Measurements from ENCODE around the gene RBPMS2. TPM values are rescaled to one million over a fixed set of nuclear protein-coding genes. Genes with fewer than 3 reads are reported as not detected.

RBPMS2 gene
- total RNA-seq, 1 donor: 0.10 TPM

DNA sequence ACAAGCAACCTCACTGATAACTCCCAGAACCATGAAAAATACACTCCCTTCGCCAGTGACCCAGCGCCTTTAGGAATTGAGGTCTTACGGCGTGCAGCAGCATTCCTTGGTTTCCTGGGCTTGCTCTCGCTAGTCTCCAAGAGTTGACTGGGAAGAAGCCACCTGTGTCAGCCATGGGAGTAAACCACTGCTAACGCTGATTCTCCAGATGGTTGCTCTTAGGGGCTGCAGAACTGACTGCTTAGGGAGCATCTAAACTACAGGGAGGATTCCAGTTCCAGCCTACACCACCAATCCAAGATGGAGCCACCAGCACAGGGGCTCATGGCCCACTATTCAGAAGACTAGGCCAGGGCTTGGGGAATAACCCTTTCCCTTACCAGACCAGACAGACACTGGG, 2.4 kb downstream of the RBPMS2 start:
- H3K9me3 ChIP-seq (ENCODE audit: low read depth, low read length): no peaks in the 10 kb centered on the region
- no peaks in the 10 kb centered on the region for H3K4me1 ChIP-seq (ENCODE audit: insufficient read depth, low read length)
- H3K4me3 ChIP-seq (ENCODE audit: low read length): no peak overlapping the region
- peaks cover 44% of the 10 kb centered on the region for H3K27me3 ChIP-seq (ENCODE audit: insufficient read depth, low read length)

DNA sequence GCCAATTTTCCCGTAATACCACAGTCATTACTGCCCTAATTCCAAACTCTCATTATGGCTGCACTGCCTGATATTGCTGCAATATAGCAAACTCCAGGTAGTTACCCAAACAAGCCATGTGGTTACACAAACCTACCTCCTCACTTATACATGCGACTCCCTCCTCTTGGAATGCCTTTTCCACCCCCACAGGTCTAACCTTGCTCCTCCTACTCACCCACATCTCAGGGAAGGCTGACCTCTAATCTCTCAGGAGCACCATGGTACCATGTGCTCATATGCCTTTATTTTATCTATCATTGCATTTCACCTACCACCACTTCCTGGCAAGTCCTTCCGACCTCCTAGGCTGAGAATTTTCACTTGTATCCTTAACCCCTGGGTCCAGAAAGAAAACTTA, 2.9 kb downstream of the RBPMS2 start:
- Histone ChIP-seq H3K4me3 (ENCODE audit: low read length) (no peak overlapping the region), H3K27me3 (ENCODE audit: insufficient read depth, low read length) (peaks cover 43% of the 10 kb centered on the region), H3K9me3 (ENCODE audit: low read depth, low read length) (no peaks in the 10 kb centered on the region), H3K4me1 (ENCODE audit: insufficient read depth, low read length) (no peaks in the 10 kb centered on the region)

DNA sequence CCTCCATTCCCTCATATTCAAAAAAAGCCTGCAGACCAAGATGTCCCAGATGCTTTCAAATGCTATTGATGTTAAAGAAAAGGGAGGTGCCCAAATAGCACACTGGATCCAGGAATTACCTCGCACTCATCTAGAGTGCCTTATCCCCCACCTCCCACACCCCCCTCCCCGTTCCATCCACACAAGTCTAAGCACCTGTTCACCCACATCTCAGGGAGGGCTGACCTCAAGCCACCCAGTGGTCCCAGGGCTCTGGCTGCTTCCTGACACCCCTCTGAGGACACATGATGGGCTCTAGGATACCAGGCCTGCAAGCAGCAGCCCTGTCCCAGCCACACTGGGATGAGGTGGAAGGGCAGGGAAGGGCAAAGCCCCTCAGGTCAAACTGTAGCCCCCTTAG, 4.8 kb downstream of the RBPMS2 start:
- Histone ChIP-seq H3K4me3 (ENCODE audit: low read length) (no peak overlapping the region), H3K27me3 (ENCODE audit: insufficient read depth, low read length) (peaks cover 25% of the 10 kb centered on the region), H3K4me1 (ENCODE audit: insufficient read depth, low read length) (no peaks in the 10 kb centered on the region), H3K9me3 (ENCODE audit: low read depth, low read length) (no peaks in the 10 kb centered on the region)

DNA sequence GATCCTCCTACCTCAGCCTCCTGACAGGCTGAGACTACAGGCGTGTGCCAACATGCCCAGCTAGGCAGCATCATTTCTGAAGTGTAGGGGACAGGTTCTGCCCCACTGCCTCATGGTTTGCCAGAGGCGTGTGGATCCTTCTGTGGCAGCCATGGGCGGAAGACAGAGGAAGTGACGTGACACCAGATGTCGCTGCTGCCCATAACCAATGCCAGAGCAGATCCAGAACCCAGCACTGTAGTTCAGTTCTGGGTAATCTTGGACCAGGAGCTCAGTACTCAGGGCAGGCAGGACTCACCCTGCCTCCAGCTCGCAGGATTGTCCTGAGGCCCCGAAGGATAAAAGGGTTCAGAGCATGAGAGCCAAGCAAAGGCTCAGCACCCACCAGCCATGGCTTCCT, 8.2 kb downstream of the RBPMS2 start:
- H3K4me3 ChIP-seq (ENCODE audit: low read length): no peak overlapping the region
- H3K27me3 ChIP-seq (ENCODE audit: insufficient read depth, low read length): peaks cover under 1% of the 10 kb centered on the region
- H3K9me3 ChIP-seq (ENCODE audit: low read depth, low read length): no peaks in the 10 kb centered on the region
- no peaks in the 10 kb centered on the region for H3K4me1 ChIP-seq (ENCODE audit: insufficient read depth, low read length)

DNA sequence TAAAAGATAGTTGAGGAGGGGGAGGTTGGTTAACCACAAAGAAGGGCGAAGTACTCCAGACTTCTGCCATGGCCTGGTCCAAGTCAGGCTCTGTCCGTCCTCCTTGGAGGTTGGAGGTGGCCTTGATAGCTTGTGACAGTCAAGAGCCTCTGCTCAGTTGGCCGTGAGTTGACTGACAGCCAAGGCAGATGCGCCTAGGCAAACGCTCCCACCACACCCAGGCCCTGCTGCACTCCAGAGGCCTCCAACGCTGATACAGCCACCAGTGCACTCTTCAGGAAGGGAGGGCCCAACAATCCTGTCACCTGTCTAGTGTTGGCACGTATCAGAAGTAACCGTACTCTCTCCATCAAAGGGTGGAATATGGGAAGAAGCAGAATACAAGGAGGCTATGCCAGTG, 9.3 kb downstream of the RBPMS2 start:
- Histone ChIP-seq H3K4me1 (ENCODE audit: insufficient read depth, low read length) (no peaks in the 10 kb centered on the region), H3K4me3 (ENCODE audit: low read length) (no peak overlapping the region), H3K27me3 (ENCODE audit: insufficient read depth, low read length) (no peaks in the 10 kb centered on the region), H3K9me3 (ENCODE audit: low read depth, low read length) (no peaks in the 10 kb centered on the region)

DNA sequence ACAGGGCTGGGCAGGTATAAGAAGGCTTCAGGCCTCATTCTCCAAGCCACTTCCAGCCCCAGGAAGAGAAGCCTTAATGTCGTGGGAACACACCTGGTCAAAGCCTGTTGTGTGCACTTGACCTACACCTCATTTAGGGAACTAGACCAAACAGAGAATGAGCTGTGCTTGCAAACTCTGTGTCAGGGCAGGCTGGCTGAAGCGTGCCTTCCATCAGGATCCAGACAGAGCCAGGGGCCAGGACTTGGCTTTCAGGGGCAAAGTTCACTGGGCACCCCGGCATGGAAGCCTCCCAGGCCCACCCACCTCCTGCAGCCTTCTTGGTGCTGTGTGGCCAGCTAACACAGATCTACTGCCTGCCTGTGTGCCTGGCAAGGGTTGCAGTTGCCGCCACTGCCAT, 11.5 kb downstream of the RBPMS2 start:
- Histone ChIP-seq H3K4me1 (ENCODE audit: insufficient read depth, low read length) (no peaks in the 10 kb centered on the region), H3K27me3 (ENCODE audit: insufficient read depth, low read length) (no peaks in the 10 kb centered on the region), H3K9me3 (ENCODE audit: low read depth, low read length) (no peaks in the 10 kb centered on the region), H3K4me3 (ENCODE audit: low read length) (no peak overlapping the region)

DNA sequence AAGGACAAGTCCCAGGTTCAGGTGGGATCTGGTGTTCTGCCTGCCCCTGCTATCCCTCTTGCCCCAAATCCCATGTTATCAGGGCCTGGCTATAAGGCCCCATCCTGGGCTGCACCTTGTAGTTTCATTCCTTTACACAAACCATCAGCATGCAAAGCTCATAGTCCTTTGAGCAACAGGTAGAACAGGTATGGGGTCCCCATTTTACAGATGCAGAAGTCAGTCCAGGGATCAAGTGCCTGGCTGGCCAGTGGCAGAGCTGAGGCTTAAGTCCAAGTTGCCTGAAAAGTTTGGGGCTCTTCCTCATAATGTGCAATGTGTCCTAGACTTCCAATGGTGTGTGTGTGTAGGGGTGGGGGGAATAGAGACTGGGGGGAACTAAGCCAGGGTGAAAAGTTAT, 11.9 kb downstream of the RBPMS2 start:
- Histone ChIP-seq H3K27me3 (ENCODE audit: insufficient read depth, low read length) (no peaks in the 10 kb centered on the region), H3K4me3 (ENCODE audit: low read length) (no peak overlapping the region), H3K9me3 (ENCODE audit: low read depth, low read length) (no peaks in the 10 kb centered on the region), H3K4me1 (ENCODE audit: insufficient read depth, low read length) (no peaks in the 10 kb centered on the region)

DNA sequence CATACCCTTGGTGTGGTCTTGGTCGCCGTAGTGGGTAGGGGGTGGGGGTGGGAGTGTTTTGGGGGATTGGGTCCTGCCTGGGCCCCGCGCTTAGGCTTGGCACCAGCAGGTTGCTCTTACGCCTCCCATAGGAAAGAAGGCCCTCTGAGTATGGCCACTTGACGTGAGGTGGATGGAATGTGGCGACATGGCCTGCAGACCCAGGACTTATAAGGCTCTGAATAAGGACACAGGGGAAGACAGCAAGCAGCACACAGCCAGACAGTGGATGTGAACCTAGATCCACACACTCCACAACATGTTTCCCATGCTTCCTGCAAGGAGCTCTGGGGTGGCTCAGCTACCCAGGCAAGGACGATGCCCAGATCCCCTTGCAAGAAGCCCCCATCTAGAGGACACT, 12.4 kb downstream of the RBPMS2 start:
- Histone ChIP-seq H3K9me3 (ENCODE audit: low read depth, low read length) (no peaks in the 10 kb centered on the region), H3K4me1 (ENCODE audit: insufficient read depth, low read length) (no peaks in the 10 kb centered on the region), H3K27me3 (ENCODE audit: insufficient read depth, low read length) (no peaks in the 10 kb centered on the region), H3K4me3 (ENCODE audit: low read length) (no peak overlapping the region)

DNA sequence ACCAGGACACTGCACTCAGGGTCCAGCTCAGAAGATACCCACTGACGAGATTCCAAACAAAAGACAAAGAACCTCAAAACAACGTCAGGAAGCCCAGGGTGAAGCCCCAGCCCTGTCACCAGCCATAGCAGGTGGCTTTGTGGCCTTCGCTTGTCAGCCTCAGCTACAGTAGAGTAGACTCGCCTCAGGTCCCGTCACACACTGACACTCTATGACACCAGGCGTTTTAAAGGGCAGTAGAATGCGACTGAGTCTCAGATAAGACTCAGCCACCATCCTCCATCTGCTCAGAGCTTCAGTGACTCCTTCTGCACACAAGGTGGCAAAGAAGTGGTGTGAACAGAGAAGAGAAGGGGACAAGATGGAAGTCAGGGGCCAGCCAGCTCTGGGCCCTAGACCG, 12.8 kb downstream of the RBPMS2 start:
- Histone ChIP-seq H3K4me3 (ENCODE audit: low read length) (no peak overlapping the region), H3K4me1 (ENCODE audit: insufficient read depth, low read length) (no peaks in the 10 kb centered on the region), H3K9me3 (ENCODE audit: low read depth, low read length) (no peaks in the 10 kb centered on the region), H3K27me3 (ENCODE audit: insufficient read depth, low read length) (no peaks in the 10 kb centered on the region)

DNA sequence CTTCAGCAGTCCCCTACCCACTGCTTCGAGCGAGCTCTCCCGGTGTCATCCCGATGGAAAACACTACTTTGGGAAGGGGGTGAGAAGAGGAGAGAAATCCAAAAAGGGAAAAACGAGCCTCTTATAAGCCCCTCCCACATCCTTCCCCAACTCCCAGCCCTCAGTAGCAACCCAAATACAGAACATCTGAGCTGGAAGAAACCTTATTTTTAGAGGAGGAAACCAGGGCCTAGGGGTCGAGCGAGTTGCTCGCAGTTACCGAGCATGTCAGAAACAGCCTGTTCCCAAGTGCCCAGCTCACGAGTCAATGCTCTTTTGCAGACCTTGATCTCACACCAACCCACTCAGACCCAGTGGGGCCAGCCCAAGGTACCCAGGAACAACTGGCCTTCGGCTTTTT, 14.2 kb downstream of the RBPMS2 start:
- H3K27me3 ChIP-seq (ENCODE audit: insufficient read depth, low read length): no peaks in the 10 kb centered on the region
- H3K4me3 ChIP-seq (ENCODE audit: low read length): no peak overlapping the region
- no peaks in the 10 kb centered on the region for H3K9me3 ChIP-seq (ENCODE audit: low read depth, low read length)
- no peaks in the 10 kb centered on the region for H3K4me1 ChIP-seq (ENCODE audit: insufficient read depth, low read length)

DNA sequence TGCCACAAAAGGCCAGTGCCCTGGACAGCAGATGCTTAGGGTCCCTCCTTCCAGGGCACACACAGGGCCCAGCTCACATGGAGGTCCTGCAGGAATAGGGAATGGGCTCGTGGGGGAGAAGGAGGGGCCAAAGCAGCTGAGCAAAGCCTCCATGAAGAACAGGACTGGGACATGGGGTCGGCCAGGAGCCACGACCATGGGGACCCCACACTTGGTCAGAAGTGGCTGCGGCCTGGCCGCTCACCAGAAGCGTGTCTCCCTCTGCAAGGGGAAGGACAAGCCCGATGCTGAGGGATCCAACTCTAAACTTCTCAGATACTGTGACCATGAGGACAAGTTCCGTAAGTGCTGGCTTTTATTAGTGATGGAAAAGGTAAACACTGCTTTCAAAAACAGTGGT, 15.3 kb downstream of the RBPMS2 start:
- Histone ChIP-seq H3K4me3 (ENCODE audit: low read length) (no peak overlapping the region), H3K27me3 (ENCODE audit: insufficient read depth, low read length) (no peaks in the 10 kb centered on the region), H3K9me3 (ENCODE audit: low read depth, low read length) (no peaks in the 10 kb centered on the region), H3K4me1 (ENCODE audit: insufficient read depth, low read length) (no peaks in the 10 kb centered on the region)

DNA sequence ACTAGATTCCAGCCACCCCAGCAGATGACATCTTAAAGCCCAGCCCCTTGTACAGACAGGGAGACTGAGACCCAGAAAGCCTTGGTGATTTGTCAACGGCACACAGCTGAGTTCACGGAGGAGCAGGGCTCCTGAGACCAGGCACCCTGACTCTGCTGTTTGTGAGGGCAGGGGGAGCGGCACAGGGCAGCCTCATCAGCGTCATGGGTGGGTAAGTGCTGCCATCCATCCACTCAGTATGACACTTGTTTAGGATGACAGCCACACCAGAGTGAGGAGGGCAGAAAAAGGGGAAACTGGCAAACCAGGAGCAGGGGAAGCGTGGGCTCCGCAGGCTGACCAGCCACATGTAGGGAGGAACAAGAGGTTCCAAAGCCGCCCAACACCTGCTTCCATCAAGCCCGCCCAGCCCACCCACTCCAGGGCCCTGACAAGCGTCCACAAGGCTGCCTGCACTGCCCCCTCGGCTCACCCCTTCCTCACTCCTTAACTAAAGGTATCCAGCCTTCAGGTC, 19.9 kb downstream of the RBPMS2 start:
- H3K9me3 ChIP-seq (ENCODE audit: low read depth, low read length): no peaks in the 10 kb centered on the region
- no peaks in the 10 kb centered on the region for H3K27me3 ChIP-seq (ENCODE audit: insufficient read depth, low read length)
- no peak overlapping the region for H3K4me3 ChIP-seq (ENCODE audit: low read length)
- no peaks in the 10 kb centered on the region for H3K4me1 ChIP-seq (ENCODE audit: insufficient read depth, low read length)

DNA sequence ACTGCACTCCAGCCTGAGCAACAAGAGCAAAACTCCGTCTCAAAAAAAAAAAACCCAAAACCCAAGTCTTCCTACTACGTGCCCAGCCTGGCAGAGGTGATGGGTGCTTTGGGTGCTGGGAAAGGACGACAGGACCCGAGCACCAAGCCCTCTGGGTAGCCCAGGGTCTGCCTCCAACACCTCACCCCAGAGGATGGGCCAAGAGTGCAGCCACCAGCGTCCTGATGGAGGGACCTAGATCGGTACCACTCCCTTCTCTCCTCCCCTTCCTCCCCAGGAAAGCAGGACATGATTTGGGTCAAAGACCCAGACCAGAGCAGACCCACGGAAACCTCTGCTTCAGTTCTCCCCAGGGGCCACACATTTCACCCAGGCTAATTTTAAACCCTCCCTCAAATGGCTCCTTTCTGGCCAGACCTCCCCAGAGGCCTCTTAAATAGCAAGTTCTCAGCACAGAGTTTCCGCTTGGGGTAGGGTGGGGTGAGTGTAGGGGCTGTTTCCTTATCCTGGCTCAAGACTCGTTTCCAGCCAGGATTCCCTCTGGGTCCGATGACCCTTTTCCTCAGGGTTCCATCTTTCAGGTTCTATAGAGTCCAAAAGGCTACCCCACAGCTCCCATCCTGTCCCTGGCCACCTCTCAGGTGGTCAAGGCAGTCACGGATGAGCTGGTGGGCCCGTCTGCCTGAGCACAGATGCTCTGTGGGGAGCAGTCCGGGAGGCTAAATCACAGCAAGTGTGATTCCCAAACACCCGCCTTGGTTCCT, 20.5 kb downstream of the RBPMS2 start:
- H3K27me3 ChIP-seq (ENCODE audit: insufficient read depth, low read length): no peaks in the 10 kb centered on the region
- no peak overlapping the region for H3K4me3 ChIP-seq (ENCODE audit: low read length)
- no peaks in the 10 kb centered on the region for H3K9me3 ChIP-seq (ENCODE audit: low read depth, low read length)
- no peaks in the 10 kb centered on the region for H3K4me1 ChIP-seq (ENCODE audit: insufficient read depth, low read length)

DNA sequence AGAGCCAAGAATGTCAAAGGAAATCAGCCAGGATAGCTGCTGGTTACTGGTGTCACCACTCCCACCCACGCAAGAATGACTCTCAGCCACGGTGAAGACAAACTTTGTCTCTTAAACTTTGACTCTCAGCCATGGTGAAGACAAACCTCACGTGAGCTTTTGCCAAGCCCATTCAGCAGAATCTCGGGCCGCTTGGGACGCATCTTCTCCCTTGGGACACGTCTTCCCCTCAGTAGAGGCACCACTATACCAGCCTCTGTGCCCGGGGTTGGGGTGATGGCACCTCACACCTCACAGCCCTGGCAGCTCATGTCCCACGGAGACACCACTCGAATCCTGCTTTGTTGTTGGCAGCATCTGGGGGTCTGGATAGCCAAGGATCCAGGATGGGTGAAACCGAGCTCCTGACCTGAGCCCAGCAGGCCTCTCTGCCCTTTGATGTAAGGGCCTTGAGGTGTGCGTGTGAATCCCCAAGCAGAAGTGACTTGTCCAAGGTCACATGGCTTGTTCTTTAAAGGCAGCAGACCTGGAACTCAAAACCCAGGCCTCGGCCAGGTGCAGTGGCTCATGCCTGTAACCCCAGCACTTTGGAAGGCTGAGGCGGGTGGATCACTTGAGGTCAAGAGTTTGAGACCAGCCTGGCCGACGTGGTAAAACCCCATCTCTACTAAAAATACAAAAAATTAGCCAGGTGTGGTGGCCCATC, 21.8 kb downstream of the RBPMS2 start:
- no peaks in the 10 kb centered on the region for H3K27me3 ChIP-seq (ENCODE audit: insufficient read depth, low read length)
- no peaks in the 10 kb centered on the region for H3K9me3 ChIP-seq (ENCODE audit: low read depth, low read length)
- H3K4me1 ChIP-seq (ENCODE audit: insufficient read depth, low read length): no peaks in the 10 kb centered on the region
- H3K4me3 ChIP-seq (ENCODE audit: low read length): no peak overlapping the region

DNA sequence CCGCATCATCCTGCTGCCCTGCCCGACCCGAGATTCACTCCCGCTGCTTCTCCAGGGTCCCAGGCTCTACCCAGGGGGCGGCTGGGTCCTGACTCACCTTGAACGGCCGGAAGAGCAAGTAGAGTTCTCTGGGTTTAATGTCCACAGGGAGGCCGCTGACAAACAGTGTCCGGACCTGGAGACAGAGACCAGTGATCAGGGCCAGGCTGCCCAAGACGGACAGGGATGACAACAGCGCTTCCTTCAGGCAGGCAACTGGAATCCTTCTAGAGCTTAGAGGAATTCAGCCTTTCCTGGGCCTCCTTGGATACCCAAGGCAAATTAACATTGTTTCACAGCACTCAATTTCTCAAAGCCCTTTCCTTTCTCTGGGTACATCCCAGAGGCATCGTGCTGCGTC, 23.9 kb downstream of the RBPMS2 start:
- H3K4me1 ChIP-seq (ENCODE audit: insufficient read depth, low read length): no peaks in the 10 kb centered on the region
- H3K27me3 ChIP-seq (ENCODE audit: insufficient read depth, low read length): no peaks in the 10 kb centered on the region
- H3K4me3 ChIP-seq (ENCODE audit: low read length): no peak overlapping the region
- H3K9me3 ChIP-seq (ENCODE audit: low read depth, low read length): no peaks in the 10 kb centered on the region

Data from mononuclear cell (primary cell).